GM19467 (cell line): ENCODE data around the gene HECW1.

ENCODE experiments used
- ATAC-seq: cut with Tn5 transposase; IDR thresholded peaks from one replicate; pipeline ENCODE4 v1.9.1; 2021; ENCODE audit warnings: mild to moderate bottlenecking, moderate library complexity; ENCODE audit not compliant: unreplicated experiment

HECW1 gene

GRCh38 chr7:43405948-43406347 is 293.5 kb downstream of the HECW1 start:
- ATAC-seq: no peak

DNA sequence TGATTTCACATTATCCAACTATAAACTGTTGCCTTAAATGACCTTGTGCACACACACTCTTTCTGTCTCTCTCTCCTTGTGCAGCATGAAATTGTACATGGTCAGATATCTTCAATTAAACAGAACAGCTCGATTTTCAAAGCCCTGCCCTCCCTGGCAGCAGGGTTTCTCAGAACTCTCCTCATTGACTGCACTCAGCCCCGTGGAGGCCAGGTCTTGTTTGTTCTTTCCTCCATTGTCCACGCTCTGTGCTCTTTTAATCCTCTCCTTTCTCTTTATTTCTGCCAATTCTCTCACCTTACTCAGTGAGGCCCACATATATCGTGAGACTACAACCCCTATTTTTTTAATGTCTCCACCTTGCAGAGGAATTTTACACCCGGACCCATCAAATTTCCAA is 294.5 kb downstream of the HECW1 start:
- no peak for ATAC-seq

DNA sequence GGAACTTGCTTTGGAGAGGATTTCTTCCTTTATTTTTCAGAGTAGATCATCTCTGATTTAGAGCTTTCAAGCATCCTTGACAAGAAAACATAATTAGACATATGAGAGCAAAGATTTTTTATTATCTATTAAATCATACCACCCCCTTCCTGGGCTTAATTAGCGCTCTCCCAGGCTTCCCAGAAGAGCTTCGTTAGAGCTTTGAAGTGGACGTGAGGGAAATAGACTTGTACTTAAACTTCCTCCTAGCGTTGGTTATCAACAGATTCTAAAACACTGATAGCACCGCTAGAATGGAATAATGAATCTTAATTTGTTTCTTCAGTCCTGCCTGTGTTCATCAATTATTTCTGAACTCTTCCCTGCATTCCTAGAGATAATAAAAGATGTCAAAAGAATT is 296.5 kb downstream of the HECW1 start:
- no peak for ATAC-seq

- ATAC-seq: no peak
Measured at GRCh38 chr7:43417455-43417854, 305.0 kb downstream of the HECW1 start.

DNA sequence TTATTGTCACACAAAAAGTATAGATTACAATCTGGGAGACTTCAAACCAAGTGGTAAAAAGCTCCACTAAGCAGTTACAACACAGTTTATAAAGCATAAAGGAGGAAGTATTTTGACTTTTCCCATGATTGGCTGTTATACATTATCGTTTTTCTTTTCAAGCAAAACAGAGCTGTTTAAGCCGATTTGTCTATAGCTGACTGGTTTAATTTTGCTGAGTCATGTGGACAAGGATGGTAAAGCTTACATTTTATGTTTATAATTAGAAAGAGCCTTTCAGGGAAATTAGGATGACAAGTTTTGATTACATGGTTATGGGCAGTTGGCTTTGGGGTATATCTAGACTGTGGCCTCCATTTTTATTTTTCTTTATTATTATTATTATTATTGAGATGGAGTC is 318.0 kb downstream of the HECW1 start:
- ATAC-seq: no peak

- ATAC-seq: no peak
Measured at GRCh38 chr7:43431020-43431595, 318.7 kb downstream of the HECW1 start.

- no peak for ATAC-seq
Measured at GRCh38 chr7:43433639-43434038, 321.2 kb downstream of the HECW1 start.

DNA sequence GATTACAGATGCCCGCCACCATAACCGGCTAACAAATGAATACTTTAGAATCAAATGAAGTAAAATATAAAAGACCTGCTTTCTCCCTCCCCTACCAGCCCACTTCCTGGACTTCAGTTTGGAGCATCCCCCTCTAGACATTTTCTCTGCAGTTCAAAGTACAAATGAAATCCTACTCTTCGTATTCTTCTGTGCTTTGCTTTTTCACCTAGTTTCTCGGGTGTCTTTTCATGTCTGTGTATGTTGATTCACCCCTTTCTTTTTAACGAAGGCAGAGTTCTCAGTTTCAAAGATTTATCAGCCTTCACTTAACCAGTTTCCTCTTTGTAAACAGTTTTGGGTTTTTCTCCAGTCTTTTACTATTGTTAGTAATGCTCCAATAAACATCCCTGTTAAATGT is 324.6 kb downstream of the HECW1 start:
- ATAC-seq: no peak

DNA sequence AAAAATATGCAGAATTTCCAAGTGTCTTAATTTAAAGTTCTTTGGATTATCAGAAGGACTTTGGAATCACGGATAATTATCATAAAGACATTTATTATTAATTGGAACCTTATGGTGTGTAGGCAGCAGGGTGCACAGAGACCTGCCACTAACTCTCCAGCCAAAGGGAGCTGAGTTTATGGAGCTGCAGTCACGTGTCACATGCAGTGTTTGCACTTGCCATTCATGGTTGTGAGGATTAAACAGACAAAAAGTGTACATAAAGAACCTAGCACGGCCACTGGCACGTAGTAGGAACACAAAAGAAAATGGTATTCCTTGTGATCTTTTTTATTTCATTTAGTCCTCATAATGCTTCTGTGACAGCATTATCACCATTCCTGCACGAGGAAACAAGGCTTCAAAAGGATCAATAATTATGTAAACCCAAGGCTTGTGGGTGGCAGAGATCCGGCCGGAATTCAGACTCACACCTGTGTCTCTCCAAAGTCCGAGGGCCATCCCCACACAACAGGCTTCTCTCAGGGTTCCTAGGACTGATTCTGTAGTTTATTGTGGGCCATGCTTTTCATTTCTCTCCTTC is 326.5 kb downstream of the HECW1 start:
- ATAC-seq: no peak

GRCh38 chr7:43439631-43440401 is 327.4 kb downstream of the HECW1 start:
- no peak for ATAC-seq

- ATAC-seq: no peak
Measured at GRCh38 chr7:43441231-43442130, 329.0 kb downstream of the HECW1 start.

DNA sequence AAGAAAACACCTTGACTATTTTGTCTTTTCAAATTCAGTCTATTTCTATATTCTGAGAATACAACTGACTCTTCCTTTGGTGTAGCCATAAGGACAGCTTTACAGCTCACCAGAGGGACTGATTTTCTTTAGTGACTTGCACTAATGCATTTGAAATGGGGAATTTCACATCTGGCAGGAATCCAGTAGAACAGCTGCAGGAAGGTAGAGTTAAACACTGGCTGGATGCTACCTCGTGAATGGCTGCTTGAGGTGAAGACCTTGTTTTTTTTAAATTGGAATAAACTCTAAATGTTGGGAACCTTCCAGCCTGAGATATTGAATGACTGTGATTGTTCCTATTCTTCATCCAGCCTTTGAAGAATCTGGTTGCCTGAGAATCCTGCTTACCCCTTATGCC is 330.9 kb downstream of the HECW1 start:
- ATAC-seq: no peak

- no peak for ATAC-seq
Measured at GRCh38 chr7:43444711-43445578, 332.5 kb downstream of the HECW1 start.

DNA sequence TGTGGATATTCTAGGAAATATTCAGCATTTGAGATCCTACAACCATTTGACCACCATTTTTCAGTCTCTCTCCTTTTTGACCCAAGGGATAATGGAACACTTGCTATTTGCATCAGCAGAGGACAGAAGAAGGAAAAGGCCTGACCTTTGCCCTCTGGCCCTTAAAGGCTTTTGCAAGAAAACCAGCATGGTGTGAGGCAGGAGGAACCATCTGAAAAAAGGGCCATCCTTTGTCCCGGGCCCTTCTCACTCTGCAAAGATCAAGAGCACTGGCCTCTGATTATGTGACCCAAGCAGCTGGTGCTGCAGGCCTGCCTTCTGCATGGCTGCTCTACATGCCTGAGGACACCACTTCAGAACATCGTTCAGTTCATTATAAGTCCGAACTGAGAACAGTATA is 337.1 kb downstream of the HECW1 start:
- ATAC-seq: no peak

GRCh38 chr7:43450894-43451293 is 338.4 kb downstream of the HECW1 start:
- ATAC-seq: no peak

DNA sequence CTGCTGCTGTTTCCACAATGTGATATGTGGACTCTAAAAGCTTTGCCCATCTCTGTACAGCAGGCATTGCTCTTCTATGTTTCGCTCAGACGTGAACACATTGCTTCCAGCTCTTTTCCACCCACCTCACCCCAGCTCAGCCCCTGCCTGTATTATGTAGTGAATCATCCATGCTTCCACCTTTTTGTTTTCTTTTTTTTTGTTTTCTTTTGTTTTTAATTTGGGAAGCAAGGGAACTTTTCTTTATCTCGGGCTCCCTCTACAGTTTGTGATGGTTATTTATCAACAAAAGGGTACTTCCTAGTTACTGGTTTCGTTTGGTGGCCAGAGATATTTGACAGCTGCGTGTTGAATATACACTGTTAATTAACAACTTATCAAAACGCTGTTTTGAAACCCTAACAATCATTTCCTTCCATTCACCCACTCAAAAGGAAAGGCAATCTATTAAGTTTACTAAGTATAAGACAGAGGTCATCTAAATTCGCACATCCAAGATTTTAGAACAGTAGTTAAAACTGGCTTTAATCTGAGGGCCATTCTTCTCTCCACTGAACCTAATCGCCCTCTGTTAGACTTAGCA is 342.6 kb downstream of the HECW1 start:
- peak; percentile 77 for ATAC-seq

GRCh38 chr7:43456200-43456599 is 343.8 kb downstream of the HECW1 start:
- ATAC-seq: no peak

DNA sequence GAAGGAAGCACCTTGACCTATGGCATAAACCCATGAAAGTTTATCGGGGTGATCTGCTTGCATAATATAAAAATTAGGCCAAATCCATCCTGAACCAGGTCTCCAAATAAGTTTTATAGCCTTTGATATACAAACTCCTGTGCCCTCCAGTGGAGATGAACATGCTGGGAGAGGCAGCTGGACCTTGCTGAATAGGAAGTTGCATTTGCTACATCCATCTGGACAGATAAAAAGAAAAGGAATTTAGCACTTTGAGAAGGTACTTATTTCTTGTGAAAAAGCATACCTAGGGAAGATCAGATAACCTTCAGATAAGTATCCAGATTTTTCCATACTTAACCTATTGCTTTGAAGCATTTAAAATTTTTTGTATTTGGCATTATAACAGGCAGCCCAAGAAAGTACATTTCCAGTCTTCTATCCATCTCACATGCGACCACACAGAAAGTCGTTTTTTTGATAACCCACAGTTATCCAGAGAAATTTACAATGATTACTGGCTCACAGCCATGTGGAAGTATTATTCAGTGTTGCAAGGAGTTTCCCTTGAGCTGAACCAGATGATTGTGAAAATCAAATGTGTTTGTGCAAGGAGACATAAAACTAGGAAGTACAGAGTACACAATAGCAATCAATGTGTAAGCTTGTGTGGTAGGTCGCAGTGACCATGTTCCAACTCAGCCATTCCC is 346.0 kb downstream of the HECW1 start:
- no peak for ATAC-seq

- ATAC-seq: no peak
Measured at GRCh38 chr7:43459019-43459337, 346.5 kb downstream of the HECW1 start.
